Esophagus muscularis mucosa (tissue), 3 donors: Measurements from ENCODE around the gene PTPRB.

Experiments used
- CTCF ChIP-seq, 3 experiments: fragments of 200-600 bp in 2 of 3; fragments of 450-650 bp in 1 of 3; sonication (generic) in 2 of 3; IDR thresholded peaks; one replicate each; pipeline ENCODE4 v1.5.1; 2017 to 2019; ENCODE audit warnings: antibody characterized with exemption in 3 of 3, mild to moderate bottlenecking in 2 of 3, moderate library complexity in 1 of 3
- POLR2A ChIP-seq: fragments of 450-650 bp; IDR thresholded peaks from one replicate; pipeline ENCODE4 v1.6.1; 2017; ENCODE audit warnings: antibody characterized with exemption, moderate library complexity, mild to moderate bottlenecking, low read depth

DNA sequence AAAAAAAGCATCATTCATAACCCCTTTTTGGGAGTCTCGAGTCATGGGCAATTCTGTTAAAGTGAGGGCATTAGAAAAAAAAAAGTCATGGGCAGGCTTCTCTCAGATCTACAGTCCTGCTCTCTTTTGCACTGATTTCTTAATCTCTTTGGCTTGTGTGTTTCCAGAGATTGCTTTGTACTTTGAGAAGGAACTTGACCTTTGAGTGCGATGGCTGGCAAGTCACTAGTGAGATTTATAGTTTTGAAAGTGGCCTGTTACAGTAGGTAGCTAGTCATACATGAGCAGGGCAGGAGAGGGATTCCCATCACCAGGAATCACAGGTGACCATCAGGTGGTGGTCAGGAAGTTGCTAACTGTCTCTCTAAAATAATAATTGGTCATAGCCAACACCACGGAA, 151.5 kb downstream of the PTPRB start:
- TF ChIP-seq POLR2A (no peak), CTCF (IDR thresholded peaks at IDR 0.05) (no peak)
